Hepatocyte (in vitro differentiated cells): ENCODE measurements around the gene VAMP4. TPM values are rescaled to one million over a fixed set of nuclear protein-coding genes. Genes with fewer than 3 reads are reported as not detected.

ENCODE experiments used
- DNase-seq: peaks from one replicate; pipeline ENCODE4 v3.0.0-alpha.2; 2016; ENCODE audit warnings: low spot score
- H2AFZ ChIP-seq: fragments of 200-600 bp; sonication (generic); 2 replicates; pipeline ENCODE4 v1.6.0; 2016; ENCODE audit warnings: antibody characterized with exemption, mild to moderate bottlenecking
- H3K27ac ChIP-seq: fragments of 200-600 bp; sonication (generic); 2 replicates; pipeline ENCODE4 v1.5.1; 2016; ENCODE audit warnings: mild to moderate bottlenecking
- H3K27me3 ChIP-seq: fragments of 200-600 bp; sonication (generic); 2 replicates; pipeline ENCODE4 v1.6.1; 2016
- H3K36me3 ChIP-seq: fragments of 200-600 bp; sonication (generic); replicated peaks from 2 replicates; pipeline ENCODE4 v1.5.1; 2016; ENCODE audit warnings: low read depth; ENCODE audit not compliant: insufficient read depth
- H3K4me1 ChIP-seq: fragments of 200-600 bp; sonication (generic); 2 replicates; pipeline ENCODE4 v1.5.1; 2016; ENCODE audit warnings: mild to moderate bottlenecking, moderate library complexity; ENCODE audit not compliant: insufficient read depth
- H3K4me2 ChIP-seq: fragments of 200-600 bp; sonication (generic); 2 replicates; pipeline ENCODE4 v1.6.0; 2016
- H3K4me3 ChIP-seq: fragments of 200-600 bp; sonication (generic); 2 replicates; pipeline ENCODE4 v1.5.1; 2016; ENCODE audit warnings: mild to moderate bottlenecking
- H3K79me2 ChIP-seq: fragments of 200-600 bp; sonication (generic); 2 replicates; pipeline ENCODE4 v1.6.0; 2017; ENCODE audit warnings: mild to moderate bottlenecking
- H3K9me2 ChIP-seq: fragments of 200-600 bp; sonication (generic); replicated peaks from 2 replicates; pipeline ENCODE4 v1.6.0; 2017; ENCODE audit warnings: mild to moderate bottlenecking; ENCODE audit not compliant: insufficient read depth
- H3K9me3 ChIP-seq: fragments of 200-600 bp; sonication (generic); 2 replicates; pipeline ENCODE4 v1.5.1; 2016; ENCODE audit warnings: low read depth, mild to moderate bottlenecking
- H4K20me1 ChIP-seq: fragments of 200-600 bp; sonication (generic); 2 replicates; pipeline ENCODE4 v1.6.0; 2016; ENCODE audit warnings: mild to moderate bottlenecking; ENCODE audit not compliant: insufficient read depth, poor library complexity, severe bottlenecking
- CTCF ChIP-seq: fragments of 200-600 bp; sonication (generic); IDR thresholded peaks from 2 replicates; pipeline ENCODE4 v1.5.1; 2016; ENCODE audit warnings: antibody characterized with exemption, mild to moderate bottlenecking; ENCODE audit not compliant: poor library complexity
- EZH2 ChIP-seq: fragments of 200-600 bp; sonication (generic); IDR thresholded peaks from 2 replicates; pipeline ENCODE4 v1.6.1; 2016; ENCODE audit warnings: antibody characterized with exemption, mild to moderate bottlenecking, borderline replicate concordance
- EZH2phosphoT487 ChIP-seq: fragments of 200-600 bp; sonication (generic); IDR thresholded peaks from one replicate; pipeline ENCODE4 v1.6.1; 2018; ENCODE audit warnings: antibody characterized with exemption, mild to moderate bottlenecking, low read depth, moderate library complexity; ENCODE audit not compliant: unreplicated experiment, severe bottlenecking
- WGBS: methylation state at CpG from one replicate; pipeline ENCODE4 v1.1.6; 2016; ENCODE audit warnings: low lambda C conversion rate; ENCODE audit errors: missing lambda C conversion rate; 5-methylcytosine and 5-hydroxymethylcytosine counted together
- polyA plus RNA-seq: library from polyadenylated mRNA; unstranded; fragments of >200 nt; fragmentation: Nextera tagmentation; extraction: Ambion mirVana; gene quantifications from 2 replicates; pipeline ENCODE4 v1.2.1, GENCODE V29; 2016
- total RNA-seq: library from RNA; depleted of rRNA; stranded (reverse); fragments of >200 nt; gene quantifications from 2 replicates; pipeline ENCODE4 v1.2.3, GENCODE V29; 2014

The VAMP4 gene
- total and polyA plus RNA-seq, 2 experiments from 2014 or later: 8.9 to 9.5 TPM

- H3K4me3 ChIP-seq: no peak overlapping the region
- H2AFZ ChIP-seq: no peak overlapping the region
- peaks cover 28% of the 10 kb centered on the region for H3K79me2 ChIP-seq
- H4K20me1 ChIP-seq: no peaks in the 10 kb centered on the region
- no peaks in the 10 kb centered on the region for H3K9me2 ChIP-seq
- TF ChIP-seq CTCF: no peak
- no peak for TF ChIP-seq EZH2
- no peak for TF ChIP-seq EZH2phosphoT487
- H3K9me3 ChIP-seq: no peaks in the 10 kb centered on the region
- H3K4me1 ChIP-seq: no peaks in the 10 kb centered on the region
- DNase-seq: no peak
- H3K4me2 ChIP-seq: no peak overlapping the region
- H3K27ac ChIP-seq: no peak overlapping the region
- H3K36me3 ChIP-seq: no peaks in the 10 kb centered on the region
- H3K27me3 ChIP-seq: no peaks in the 10 kb centered on the region
Measured at GRCh38 chr1:171784784-171785183, 42.9 kb upstream of the VAMP4 start.

GRCh38 chr1:171783816-171784530 lies 42.1 kb upstream of the VAMP4 start:
- H3K79me2 ChIP-seq: peaks cover 28% of the 10 kb centered on the region

GRCh38 chr1:171781176-171781875 lies 39.5 kb upstream of the VAMP4 start, which contains the start of gene METTL13:
TSS of gene METTL13 (plus strand) at chr1:171781660. CDS start at chr1:171781968, 308 bp downstream.
- peak within 1 kb of the TSS; percentile 93 for H3K4me2 ChIP-seq
- no peaks in the 10 kb centered on the region for H3K4me1 ChIP-seq
- H3K27ac ChIP-seq: peak within 1 kb of the TSS; percentile 72
- peaks cover 28% of the 10 kb centered on the region for H3K79me2 ChIP-seq
- under 1% methylated on average over 57 of the region's 57 CpGs for WGBS
- H3K36me3 ChIP-seq: no peaks in the 10 kb centered on the region
- H3K4me3 ChIP-seq: peak within 1 kb of the TSS; percentile 23
- H3K9me3 ChIP-seq: no peaks in the 10 kb centered on the region
- no peak for TF ChIP-seq CTCF
- H4K20me1 ChIP-seq: no peaks in the 10 kb centered on the region
- DNase-seq: peak; percentile 99
- H3K9me2 ChIP-seq: no peaks in the 10 kb centered on the region
- H3K27me3 ChIP-seq: no peaks in the 10 kb centered on the region
- H2AFZ ChIP-seq: peak within 1 kb of the TSS; percentile 60

More at GRCh38 chr1:171783816-171784530, 42.1 kb upstream of the VAMP4 start:
- H3K4me1 ChIP-seq: no peaks in the 10 kb centered on the region
- WGBS: 95% methylated on average over 25 of the region's 25 CpGs
- H3K9me3 ChIP-seq: no peaks in the 10 kb centered on the region
- TF ChIP-seq EZH2 (no peak), EZH2phosphoT487 (no peak), CTCF (no peak)
- no peak overlapping the region for H3K4me2 ChIP-seq
- H3K9me2 ChIP-seq: no peaks in the 10 kb centered on the region
- no peak overlapping the region for H3K4me3 ChIP-seq
- DNase-seq: no peak
- no peak overlapping the region for H3K27ac ChIP-seq
- H2AFZ ChIP-seq: no peak overlapping the region
- no peaks in the 10 kb centered on the region for H3K27me3 ChIP-seq
- no peaks in the 10 kb centered on the region for H3K36me3 ChIP-seq
- H4K20me1 ChIP-seq: no peaks in the 10 kb centered on the region
